GM21737 (cell line): ENCODE data around the gene SFSWAP.
A peak's percentile ranks its signal among the peaks of the same experiment; 100 is the strongest.
"Not testable (repeated sequence)": the region's sequence is repeated elsewhere in the genome, so short reads cannot be mapped to it uniquely, and the experiment has no call there.

Experiments used
- ATAC-seq: cut with Tn5 transposase; IDR thresholded peaks from one replicate; pipeline ENCODE4 v1.9.1; 2021; ENCODE audit warnings: mild to moderate bottlenecking, moderate library complexity; ENCODE audit not compliant: unreplicated experiment

The SFSWAP gene

DNA sequence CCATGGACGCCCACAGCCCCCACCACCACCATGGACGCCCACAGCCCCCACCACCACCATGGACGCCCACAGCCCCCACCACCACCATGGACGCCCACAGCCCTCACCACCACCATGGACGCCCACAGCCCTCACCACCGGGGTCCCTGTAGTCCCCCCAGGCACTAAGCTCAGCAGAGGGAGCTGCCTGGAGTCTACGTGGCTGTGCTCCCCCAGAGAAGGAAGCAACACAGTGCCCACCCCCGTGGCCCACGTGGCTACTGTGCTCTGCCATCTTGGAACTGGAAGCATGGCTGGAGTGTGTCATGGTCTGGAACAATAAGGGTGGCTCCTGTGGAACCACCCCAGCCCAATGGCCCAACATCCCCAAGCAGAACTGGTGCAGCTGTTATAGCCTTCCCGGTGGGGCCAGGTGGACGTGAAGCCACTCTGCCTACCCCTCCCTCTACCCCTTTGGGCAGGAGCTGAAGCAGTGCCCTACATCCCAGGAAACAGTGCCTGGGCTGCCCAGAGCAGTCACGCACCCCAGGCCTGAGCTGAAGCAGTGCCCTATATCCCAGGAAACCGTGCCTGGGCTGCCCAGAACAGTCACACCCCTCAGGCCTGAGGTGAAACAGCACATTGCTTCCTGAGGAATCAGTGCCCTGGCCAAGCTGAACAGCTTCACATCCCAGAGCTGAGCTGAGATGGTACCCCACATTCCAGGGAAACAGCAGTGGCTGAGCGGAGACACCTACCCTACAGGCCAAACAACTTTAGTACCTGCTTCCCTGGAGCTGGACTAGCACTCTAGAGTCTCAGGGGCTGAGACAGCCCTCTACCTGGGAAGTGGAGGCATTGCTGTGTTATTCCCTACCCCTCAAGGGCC is 9.0 kb upstream of the SFSWAP start:
- ATAC-seq = no peak

GRCh38 chr12:131702573-131702877 is 8.4 kb upstream of the SFSWAP start:
- no peak for ATAC-seq

DNA sequence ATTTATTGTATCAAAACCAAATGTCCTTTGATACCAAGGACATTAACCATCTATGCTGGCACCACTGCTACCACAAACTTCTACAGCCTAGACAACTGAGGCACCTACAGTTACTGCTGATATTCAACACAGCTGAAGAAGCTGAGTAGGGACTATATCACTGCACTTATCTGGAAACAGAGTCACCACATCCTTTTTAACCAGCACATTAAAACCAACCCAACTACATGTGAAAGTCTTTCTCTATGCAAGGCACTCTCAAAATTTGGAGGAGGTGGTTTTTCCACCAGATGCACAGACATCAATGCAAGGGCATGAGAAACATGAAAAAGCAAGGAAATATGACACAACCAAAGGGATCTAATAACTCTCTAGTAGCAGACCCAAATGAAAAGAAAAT is 7.7 kb upstream of the SFSWAP start:
- ATAC-seq = no peak

- no peak for ATAC-seq
These were observed 6.4 kb upstream of the SFSWAP start for GRCh38 chr12:131704509-131704908.

DNA sequence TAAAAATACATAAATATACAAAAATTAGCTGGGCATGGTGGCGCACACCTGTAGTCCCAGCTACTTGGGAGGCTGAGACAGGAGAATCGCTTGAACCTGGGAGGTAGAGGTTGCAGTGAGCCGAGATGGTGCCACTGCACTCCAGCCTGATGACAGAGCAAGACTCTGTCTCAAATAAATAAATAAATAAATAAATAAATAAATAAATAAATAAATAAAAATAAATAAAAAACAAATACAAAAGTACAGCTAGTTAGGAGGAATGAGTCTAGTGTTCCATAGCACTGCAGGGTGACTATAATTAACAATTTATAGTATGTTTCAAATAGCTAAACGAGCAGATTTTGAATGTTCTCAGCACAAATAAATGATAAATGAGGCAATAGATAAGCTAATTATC is 4.2 kb upstream of the SFSWAP start:
- not testable (repeated sequence) for ATAC-seq

GRCh38 chr12:131709226-131709625 is 1.7 kb upstream of the SFSWAP start:
- ATAC-seq = no peak

DNA sequence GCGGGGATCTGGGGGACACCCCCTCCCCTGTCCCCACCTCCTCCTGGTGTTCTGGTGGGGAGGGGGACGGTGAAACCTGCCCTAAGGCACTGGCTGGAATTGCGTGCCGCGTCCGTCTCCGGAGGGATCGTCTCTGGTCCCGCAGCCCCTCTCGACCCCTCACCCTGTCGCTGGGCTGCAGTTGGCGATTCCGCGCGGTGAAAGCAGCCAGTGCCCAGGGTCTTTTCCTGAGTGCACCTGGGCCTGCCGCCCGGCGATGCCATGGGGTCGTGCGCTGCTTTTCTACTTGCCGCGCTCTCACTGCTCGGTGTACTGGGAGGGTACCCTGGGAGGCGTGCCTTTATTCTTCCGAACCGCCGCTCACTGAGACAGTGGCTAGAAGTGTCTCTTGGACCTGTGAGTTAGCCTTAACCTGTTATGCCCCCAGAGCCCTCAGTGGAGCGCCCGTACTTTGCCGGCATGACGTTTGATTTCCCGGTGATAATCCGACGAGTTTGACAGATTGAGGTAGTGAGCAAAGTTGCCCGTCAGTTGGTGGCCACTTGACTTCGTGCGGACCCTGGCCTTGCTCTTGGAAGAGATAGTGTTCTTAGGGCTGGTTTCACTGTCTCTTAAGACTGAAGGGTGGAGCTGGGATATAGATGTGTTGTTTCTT is 788 bp downstream of the SFSWAP start:
- ATAC-seq = peak; percentile 7

GRCh38 chr12:131713349-131713748 is 2.5 kb downstream of the SFSWAP start:
- no peak for ATAC-seq

GRCh38 chr12:131714759-131715158 is 3.9 kb downstream of the SFSWAP start:
- no peak for ATAC-seq

DNA sequence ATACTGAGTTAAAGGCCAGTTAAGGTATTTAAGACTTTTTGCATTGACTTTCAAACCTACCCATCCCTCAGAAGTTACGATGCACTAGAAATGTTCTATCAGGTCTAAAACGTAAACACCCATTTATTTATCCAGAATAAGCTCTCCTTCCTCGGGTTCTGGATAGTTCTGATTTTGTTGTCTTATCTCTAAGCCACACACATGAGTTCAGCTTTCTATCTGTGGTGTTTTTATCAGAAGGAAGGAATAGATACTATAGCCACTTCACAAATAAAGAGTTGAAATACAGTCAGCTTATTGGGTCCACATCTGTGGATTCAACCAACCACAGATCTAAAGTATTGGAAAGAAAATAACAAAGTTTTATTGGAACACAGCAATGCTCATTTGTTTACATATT is 5.4 kb downstream of the SFSWAP start:
- no peak for ATAC-seq

DNA sequence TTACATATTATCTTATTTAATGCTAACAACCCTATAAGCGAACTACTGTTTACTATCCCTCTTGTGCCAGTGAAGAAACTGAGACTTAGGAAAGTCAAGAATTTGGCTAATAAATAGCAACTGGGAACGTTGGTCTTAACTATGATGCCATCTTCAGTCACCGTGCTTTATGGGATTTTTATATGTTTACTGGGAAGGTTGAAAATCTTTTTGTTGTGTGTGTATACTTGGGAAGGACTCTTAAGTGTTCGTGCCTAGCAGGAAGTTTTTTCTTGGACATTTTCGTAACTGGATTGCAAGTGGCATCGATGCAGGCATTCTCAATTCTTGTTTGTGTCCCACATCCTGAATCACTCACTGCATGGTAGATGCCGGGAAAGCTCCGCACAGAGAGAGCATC is 9.4 kb downstream of the SFSWAP start:
- ATAC-seq = no peak

DNA sequence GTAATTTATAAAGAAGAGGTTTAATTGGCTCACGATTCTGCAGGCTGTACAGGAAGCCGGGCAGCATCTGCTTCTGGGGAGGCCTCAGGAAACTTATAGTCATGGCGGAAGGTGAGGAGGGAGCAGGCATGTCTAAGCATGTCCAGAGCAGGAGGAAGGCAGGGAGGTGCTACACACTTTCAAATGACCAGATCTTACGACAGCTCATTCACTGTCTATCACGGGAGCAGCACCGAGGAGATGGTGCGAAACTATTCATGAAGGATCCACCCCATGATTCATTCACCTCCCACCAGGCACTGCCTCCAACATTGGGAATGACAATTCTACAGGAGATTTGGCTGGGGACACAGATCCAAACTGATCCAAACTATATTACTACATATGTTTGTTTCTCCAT is 10.0 kb downstream of the SFSWAP start:
- no peak for ATAC-seq

DNA sequence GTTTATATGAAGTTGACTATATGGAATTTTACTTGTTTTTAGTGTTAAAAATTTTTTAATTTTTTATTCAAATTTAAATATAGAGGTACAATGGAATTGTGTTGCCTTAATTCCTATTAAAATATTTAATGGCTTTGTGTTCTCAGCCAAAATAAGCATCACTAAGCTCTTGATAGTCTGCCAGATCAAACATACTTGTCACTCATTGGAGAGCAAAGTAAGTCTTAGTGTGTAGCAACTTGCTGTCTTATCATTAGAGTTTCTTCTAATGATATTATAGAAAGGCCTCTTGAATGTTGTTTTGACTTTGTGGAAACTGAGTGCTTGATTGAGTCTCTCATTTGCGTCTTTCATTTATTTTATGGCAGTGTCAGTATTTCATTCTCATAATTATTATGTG is 10.7 kb downstream of the SFSWAP start:
- ATAC-seq = no peak

DNA sequence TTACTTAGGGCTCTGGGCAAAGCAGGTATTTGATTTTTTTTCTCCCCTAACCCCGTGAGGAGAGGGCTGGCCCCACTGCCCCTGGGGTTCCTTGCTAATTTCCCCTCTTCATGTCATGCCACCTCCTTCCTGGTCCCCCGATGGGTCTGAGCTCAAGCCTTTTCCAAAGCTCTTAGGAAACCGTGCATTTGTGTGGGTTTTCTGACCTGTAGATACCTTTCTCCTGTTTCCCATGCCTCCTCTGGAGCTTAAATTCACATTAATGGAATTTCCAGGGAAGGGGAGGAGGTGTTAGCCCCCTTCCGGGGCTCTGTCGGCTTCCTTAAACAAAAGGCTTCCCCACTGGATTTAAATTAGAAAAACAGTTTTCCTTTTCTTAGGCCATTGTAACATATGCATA is 12.6 kb downstream of the SFSWAP start:
- no peak for ATAC-seq

DNA sequence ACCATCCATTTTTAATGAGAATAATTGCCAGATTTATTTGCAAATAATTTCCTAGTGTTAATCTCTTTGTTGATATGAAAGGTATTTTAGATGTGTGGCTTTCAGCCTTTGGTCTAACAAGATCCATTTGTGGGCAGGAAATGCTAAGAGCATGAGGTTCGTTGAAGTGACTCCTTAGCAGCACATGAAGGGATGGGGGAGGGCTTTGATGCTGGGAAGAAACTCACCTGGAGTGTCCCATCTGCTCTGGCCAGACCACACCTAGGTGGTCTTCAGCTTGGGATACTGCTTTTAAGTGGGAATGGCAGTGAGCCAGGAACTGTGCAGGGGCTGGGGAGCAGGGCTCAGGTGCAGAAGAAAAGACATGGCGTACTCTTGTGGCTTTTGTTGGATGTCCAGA is 13.6 kb downstream of the SFSWAP start:
- no peak for ATAC-seq

DNA sequence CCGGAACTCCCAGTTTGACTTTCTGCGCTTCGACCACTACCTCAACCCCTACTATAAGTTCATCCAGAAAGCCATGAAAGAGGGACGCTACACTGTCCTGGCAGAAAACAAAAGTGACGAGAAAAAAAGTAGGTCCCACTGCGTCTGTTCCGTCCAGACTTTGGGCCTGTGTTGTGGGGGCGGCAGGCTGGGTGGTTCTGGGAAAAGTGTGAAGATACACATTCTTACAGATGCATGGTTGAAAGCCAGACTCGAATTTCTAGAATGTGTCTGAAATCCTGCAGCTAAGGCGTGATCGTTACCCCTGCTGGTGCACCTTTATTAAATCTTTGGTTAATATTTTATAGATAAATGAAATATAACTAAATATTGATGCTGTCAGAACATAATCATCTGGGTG is 14.6 kb downstream of the SFSWAP start:
- ATAC-seq = no peak

GRCh38 chr12:131728720-131729119 is 17.8 kb downstream of the SFSWAP start:
- no peak for ATAC-seq

- no peak for ATAC-seq
These were observed 18.5 kb downstream of the SFSWAP start for GRCh38 chr12:131729254-131729955.

- ATAC-seq = no peak
These were observed 22.2 kb downstream of the SFSWAP start for GRCh38 chr12:131732996-131733615.

DNA sequence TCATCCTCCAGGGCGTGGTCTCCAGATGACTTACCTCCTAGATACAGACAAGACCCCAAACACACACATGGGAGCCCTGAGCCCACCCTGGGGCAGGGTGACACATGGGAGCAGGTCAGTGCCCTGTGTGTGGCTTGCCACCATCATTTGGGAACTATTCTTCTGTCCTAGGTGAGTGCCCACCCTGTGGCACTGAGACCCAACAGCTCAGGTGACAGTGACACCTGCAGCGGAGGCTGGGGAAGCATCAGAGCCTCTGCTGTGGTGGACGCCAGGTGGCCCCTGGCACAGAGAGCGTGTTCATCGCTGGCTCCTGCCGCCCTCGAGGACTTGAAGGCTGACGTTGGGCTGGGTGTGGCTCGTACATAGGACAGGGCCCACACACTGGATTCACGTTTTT is 23.0 kb downstream of the SFSWAP start:
- ATAC-seq = no peak

GRCh38 chr12:131734336-131735152 is 23.7 kb downstream of the SFSWAP start:
- no peak for ATAC-seq
